C4-2B (cell line): Measurements from ENCODE around the gene GPBAR1.

ENCODE experiments used
- ZFX ChIP-seq: fragments of 450-650 bp; IDR thresholded peaks from 2 replicates; pipeline ENCODE4 v1.6.1; 2017
- TF ChIP-seq, protein P1 (sequence below): fragments of 450-650 bp; conservative IDR thresholded peaks from 2 replicates; pipeline ENCODE4 v1.5.1; 2017; ENCODE audit warnings: mild to moderate bottlenecking

DNA sequence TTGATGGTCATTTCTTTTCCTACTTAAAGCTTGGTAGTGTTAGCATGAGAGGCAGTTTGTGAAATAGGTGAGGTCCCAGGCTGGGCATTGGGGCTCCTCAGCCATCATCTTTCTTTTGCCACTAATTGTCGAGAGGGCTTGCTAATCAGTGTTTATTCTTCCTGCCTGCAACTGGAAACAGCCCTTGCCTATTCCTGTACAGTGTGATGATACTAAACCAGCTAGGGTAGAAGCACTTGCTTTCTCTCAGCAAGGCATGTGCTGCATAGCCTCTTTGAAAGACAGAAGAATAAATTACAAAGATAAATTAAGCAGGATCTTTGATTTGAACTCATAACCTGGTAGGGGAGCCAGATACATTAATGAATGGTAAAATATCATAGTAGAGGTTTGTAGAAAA, 16.6 kb upstream of the GPBAR1 start:
- TF ChIP-seq, protein P1, sequence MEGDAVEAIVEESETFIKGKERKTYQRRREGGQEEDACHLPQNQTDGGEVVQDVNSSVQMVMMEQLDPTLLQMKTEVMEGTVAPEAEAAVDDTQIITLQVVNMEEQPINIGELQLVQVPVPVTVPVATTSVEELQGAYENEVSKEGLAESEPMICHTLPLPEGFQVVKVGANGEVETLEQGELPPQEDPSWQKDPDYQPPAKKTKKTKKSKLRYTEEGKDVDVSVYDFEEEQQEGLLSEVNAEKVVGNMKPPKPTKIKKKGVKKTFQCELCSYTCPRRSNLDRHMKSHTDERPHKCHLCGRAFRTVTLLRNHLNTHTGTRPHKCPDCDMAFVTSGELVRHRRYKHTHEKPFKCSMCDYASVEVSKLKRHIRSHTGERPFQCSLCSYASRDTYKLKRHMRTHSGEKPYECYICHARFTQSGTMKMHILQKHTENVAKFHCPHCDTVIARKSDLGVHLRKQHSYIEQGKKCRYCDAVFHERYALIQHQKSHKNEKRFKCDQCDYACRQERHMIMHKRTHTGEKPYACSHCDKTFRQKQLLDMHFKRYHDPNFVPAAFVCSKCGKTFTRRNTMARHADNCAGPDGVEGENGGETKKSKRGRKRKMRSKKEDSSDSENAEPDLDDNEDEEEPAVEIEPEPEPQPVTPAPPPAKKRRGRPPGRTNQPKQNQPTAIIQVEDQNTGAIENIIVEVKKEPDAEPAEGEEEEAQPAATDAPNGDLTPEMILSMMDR, result no peak
- TF ChIP-seq ZFX, result no peak
